ENCODE results near the gene CACFD1.

CACFD1 gene

GRCh38 chr9:133484671-133485437 is 25.1 kb downstream of the CACFD1 start:
- no peak for DNase-seq (ENCODE audit: low read depth)

- DNase-seq (ENCODE audit: low read depth): no peak
Measured at GRCh38 chr9:133485531-133486260, 25.9 kb downstream of the CACFD1 start.

- DNase-seq (ENCODE audit: low read depth): no peak
Measured at GRCh38 chr9:133487331-133487725, 27.6 kb downstream of the CACFD1 start.

GRCh38 chr9:133488686-133489252 is 29.0 kb downstream of the CACFD1 start:
- DNase-seq (ENCODE audit: low read depth): no peak

- DNase-seq (ENCODE audit: low read depth): no peak
Measured at GRCh38 chr9:133489253-133490190, 29.7 kb downstream of the CACFD1 start.

GRCh38 chr9:133490201-133490681 is 30.5 kb downstream of the CACFD1 start:
- no peak for DNase-seq (ENCODE audit: low read depth)

GRCh38 chr9:133490865-133491655 is 31.3 kb downstream of the CACFD1 start:
- DNase-seq (ENCODE audit: low read depth): no peak

GRCh38 chr9:133491656-133491925 is 31.8 kb downstream of the CACFD1 start:
- no peak for DNase-seq (ENCODE audit: low read depth)

GRCh38 chr9:133492061-133493021 is 32.6 kb downstream of the CACFD1 start:
- no peak for DNase-seq (ENCODE audit: low read depth)

GRCh38 chr9:133493428-133493827 is 33.6 kb downstream of the CACFD1 start:
- no peak for DNase-seq (ENCODE audit: low read depth)

- no peak for DNase-seq (ENCODE audit: low read depth)
Measured at GRCh38 chr9:133493845-133494540, 34.2 kb downstream of the CACFD1 start.

GRCh38 chr9:133494636-133495326 is 35.0 kb downstream of the CACFD1 start:
- no peak for DNase-seq (ENCODE audit: low read depth)

- no peak for DNase-seq (ENCODE audit: low read depth)
Measured at GRCh38 chr9:133495327-133496293, 35.8 kb downstream of the CACFD1 start.

- DNase-seq (ENCODE audit: low read depth): no peak
Measured at GRCh38 chr9:133496861-133497842, 37.4 kb downstream of the CACFD1 start.

GRCh38 chr9:133499132-133499891 is 39.5 kb downstream of the CACFD1 start:
- no peak for DNase-seq (ENCODE audit: low read depth)

GRCh38 chr9:133499892-133500270 is 40.1 kb downstream of the CACFD1 start:
- DNase-seq (ENCODE audit: low read depth): no peak

All from activated T-helper 1 cell treated with Interleukin-2 at 50 U/mL for 16 hours (primary cell).